EL (cell line): ENCODE data around the gene CPZ.
"Not testable (repeated sequence)": the region's sequence is repeated elsewhere in the genome, so short reads cannot be mapped to it uniquely, and the experiment has no call there.

Source experiments
- DNase-seq: peaks from one replicate; pipeline ENCODE4 v3.0.0-alpha.2; 2016

Gene CPZ

DNA sequence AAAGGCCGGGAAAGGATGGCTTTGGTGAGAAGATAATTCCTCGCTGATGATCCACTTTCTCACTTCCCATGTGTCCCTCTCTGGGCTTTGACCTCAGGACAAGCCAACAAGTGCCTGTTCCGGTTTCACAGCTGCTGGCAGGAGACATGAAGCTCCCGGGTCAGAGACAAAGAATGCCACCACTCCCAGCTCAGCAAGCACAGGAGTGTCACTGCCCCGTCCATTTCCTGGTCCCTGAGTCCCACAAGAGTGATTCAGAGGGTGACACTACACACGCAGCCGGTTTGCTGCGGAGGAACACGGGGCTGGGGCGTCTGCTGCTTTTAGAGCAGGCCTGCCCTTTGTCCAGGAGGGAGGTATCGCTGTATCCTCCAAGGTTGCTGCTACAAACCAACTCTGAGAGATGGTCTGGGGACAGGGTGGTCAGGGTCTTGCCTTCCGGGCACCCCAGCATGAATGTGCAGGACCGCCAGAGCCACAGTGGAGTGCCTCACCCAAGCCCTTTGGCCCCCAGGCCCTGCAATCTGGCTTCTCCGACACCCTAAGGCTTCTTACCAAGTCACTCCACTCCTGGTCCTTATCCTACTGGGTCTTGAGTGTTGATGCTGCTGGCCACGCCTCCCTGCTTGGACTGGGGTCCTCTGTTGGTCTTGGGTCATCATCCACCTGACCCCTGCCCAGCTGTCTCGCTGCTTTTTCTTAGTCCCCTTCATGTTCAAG is 49.5 kb downstream of the CPZ start:
- no peak for DNase-seq

- no peak for DNase-seq
Measured at GRCh38 chr4:8642651-8643321, 50.2 kb downstream of the CPZ start.

DNA sequence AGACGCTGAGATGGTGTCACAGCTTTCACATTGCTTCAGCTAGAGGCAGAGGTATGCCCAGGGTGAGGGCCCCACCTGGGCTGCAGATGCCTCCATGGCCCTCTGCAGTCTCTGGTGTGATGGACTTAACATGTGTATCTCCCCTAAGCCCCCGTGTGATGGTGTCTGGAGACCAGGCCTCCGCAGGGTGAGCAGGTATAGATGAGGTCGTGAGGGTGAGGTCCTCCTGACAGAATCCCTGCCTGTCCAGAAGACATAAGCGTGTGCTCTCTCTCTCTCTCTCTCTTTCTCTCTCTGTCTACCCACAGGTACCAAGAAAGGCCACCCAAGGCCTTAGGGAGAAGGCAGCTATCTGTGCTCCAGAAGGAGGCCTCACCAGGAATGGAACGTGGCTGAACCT is 50.9 kb downstream of the CPZ start:
- DNase-seq: no peak

DNA sequence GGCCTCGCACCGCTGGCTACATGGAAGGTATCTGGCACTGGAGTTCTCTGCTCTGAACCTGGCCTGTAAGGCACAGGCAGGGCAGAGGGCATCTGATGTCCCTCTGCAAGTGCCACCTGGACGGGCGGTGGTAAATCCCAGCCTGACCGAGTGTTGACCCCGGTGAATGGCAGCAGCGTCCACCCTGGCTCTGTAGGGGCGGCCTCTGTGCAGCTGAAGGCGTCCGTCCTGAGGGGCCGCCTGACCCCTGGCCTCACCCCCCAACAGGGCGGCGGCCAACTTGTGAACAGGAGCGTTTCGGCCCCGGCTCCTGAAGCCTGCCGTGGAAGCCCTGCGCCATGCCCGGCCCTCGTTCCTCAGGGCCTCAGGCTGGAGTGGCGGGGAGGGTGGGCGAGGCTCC is 51.4 kb downstream of the CPZ start:
- no peak for DNase-seq

- no peak for DNase-seq
Measured at GRCh38 chr4:8644461-8644891, 51.9 kb downstream of the CPZ start.

DNA sequence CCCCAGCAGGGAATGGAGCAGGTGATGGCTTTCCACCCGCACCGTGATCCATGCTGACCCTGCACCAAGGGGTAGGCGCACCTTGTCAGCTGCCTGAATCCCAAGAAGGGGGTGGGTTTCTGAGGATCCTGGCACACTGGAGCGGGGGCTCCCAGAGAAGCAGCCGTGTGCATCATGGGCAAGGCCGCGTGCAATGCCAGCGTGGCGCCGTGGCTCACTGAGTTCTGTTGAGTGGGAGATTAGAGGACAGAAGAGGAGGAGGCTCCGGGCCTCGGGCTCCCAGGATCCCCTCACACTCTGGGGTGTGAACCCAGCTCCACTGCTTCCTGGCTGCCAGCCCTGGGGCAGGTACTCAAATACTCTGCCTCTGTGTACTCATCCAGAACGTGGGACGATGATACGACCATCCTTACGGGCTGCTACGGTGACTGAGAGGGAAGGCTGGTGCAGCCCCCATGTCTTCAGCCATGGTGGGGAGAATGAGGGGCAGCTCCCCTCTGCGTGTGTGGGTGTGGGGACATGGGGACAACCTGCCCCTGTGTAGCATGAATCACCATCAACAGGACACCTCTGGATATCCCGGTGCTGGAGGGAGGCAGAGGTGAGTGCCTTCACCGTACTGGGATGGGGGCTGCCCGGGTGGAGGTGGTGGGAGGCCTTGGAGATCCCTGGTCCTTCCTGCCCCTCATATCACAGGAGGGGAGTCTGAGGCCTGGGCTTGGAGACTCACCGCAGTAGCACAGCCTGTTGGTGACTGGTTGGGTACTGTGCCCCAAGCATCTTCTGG is 52.6 kb downstream of the CPZ start:
- DNase-seq: no peak

- no peak for DNase-seq
Measured at GRCh38 chr4:8645753-8646124, 53.2 kb downstream of the CPZ start.

DNA sequence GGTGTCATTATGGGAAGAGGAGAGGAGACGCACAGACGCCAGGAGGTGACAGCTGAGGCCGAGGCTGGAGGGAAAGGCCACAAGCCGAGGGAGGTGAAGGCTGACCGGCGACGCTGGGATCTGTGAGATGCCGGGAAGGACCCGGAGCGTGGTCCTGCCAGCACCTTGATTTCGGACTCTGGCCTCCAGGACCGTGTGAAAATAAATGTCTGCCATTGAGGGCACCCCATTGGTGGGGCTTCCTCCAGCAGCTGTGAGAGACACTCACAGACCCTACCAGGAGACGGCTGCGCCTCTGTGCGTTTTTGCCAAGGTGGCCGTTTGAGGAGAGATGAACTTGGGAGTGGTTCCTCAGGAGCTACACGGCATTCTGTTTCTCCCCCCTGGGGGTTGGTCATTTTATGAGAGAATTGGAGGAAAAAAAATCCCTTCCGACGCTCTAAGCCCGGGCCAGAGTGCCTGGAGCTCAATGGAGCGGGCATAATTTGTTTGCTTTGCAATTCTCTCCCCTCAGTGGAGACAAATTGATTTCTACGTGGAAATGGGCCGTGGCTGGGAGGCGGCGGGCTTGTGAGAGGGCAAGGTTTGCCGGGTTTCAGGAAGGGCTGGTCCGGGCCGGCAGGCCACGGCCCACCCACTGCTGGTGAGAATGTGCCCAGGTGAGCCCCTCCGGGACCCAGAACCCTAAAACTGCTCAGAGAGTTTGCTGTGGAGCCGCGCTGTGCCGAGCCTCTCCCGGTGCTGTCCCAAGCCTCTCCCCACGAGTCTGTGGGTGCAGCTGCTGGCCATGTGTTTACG is 53.9 kb downstream of the CPZ start:
- DNase-seq: no peak

DNA sequence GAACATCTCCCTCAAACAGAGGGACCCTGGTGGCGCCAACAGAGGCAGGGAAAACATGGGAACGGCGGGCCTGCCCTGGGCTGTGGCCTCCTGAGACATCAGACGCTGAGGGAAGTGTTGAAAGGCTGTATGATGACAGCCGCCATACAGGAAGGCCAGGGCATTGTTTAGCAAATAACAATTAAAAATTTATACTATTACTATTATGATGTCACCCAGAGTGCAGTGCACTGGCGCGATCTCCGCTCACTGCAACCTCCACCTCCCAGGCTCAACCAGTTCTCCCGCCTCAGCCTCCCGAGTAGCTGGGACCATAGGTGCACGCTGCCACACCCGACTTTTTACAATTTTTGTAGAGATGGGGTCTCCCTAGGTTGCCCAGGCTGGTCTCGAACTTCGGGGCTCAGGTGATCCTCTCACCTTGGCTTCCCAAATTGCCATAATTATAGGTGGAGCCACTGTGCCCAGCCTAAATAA is 54.6 kb downstream of the CPZ start:
- no peak for DNase-seq

DNA sequence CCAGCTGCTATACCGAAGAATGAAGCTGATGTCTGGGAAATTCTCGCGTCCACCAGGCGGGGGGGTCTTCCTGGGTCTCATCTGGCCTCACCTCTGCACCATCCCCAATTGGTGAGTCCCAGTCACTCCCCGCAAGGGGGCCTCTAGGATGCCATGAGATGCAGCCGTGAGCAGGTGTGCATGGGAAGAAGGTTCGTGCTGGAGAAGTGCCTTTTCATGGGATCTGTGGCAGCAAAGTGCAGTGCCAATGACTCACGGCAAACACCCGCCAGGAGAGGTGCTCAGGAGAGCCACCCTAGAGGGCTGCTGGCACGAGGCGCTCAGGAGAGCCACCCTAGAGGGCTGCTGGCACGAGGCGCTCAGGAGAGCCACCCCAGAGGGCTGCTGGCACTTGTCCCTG is 55.1 kb downstream of the CPZ start:
- DNase-seq: no peak

- no peak for DNase-seq
Measured at GRCh38 chr4:8648296-8648695, 55.7 kb downstream of the CPZ start.

DNA sequence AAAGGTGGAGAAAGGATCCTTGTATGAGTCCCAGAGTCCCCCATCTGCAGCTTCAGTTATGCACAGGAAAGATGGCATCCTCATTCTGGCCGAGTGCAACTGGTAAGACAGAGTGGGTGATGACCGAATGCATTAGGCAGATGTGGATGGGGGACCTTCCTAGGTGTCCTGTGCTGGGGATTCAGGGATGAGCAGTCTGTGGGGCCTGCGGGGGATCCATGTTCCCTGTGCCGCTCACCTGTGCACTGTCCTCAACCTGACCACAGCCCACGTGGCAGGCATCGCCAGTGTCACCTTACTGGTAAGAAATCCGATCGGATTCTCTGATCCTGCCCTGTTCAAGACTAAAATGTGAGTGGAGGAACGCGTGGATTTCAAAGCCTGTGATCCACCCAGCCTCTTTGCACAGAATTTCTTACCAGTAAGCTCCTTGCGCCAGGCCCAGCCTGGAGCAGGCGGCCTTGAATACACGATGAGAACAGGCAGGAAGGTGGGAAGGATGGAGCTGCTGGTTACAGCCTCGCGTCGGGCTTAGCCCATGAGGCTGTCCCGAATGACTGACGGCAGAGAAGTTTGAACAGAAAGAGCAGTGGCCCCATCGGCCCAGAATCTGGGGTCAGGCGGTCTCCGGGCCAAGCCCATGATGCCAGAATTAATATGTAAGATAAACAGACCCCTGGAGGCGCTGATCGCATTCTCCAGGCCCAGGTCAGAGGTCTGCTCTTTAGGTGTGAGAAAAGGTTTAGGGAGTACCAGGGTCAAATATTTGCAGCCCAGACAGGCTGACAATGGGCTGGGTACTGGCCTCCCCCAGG is 56.5 kb downstream of the CPZ start:
- no peak for DNase-seq

DNA sequence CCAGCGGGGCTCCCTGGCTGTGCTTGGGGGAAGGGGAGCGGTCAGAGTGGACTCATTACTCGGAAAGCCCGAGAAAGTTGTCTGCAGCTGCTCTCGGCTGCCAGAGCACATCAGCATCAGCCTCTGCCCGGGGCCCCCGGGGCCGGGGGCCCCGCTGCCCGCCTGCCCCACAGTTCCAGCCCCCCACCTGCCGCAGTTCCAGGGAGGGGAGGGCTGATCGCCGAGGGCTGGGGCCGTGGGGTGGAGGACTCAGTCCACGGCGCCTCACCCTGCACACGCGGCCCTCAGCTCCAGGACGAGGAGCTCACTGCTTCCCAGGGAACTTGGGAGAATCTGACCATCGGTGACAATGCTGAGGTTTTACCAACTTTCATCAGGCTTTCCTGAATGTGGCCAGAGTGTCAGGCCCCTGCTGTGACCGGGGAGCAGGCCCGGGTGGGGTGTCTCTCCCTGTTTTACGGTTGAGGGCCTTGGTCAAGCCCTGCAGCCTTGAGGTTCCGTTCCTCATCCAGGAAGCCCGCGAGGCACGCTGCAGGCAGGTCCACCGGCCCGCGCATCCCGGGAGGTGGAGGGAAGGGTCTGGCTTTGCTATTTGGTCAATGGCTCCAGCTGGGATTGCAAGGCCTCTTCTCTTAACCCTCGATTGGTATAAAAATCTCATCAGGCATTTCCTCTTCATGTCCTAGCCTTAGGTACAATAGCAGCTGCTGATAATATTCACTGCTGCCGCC is 57.2 kb downstream of the CPZ start:
- no peak for DNase-seq

DNA sequence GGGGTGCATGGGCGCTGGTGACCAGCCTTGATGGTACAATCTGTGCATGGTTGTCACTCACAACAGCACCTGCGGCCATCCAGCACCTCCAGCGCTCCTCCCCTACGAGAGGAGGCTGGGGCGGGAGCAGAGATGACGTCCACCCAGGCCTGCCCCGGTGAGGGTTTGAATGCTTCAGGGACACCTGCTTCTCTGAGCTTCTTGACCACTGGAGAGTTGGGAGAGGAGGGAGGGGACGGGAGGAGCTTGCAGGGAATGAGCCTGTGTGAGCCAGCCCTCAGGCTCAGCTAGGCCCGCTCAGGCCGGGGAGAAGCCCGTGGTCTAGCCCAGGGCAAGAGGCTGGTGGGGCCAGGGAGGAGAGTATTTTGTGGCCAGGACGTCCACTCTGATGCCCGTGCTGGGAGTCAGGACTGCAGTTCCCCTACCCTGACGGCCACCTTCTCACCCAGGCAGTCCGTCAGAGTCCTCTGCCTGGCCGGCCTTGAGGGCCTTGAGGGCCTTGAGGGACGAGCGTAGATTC is 59.2 kb downstream of the CPZ start:
- no peak for DNase-seq

- no peak for DNase-seq
Measured at GRCh38 chr4:8652181-8653078, 59.9 kb downstream of the CPZ start.

DNA sequence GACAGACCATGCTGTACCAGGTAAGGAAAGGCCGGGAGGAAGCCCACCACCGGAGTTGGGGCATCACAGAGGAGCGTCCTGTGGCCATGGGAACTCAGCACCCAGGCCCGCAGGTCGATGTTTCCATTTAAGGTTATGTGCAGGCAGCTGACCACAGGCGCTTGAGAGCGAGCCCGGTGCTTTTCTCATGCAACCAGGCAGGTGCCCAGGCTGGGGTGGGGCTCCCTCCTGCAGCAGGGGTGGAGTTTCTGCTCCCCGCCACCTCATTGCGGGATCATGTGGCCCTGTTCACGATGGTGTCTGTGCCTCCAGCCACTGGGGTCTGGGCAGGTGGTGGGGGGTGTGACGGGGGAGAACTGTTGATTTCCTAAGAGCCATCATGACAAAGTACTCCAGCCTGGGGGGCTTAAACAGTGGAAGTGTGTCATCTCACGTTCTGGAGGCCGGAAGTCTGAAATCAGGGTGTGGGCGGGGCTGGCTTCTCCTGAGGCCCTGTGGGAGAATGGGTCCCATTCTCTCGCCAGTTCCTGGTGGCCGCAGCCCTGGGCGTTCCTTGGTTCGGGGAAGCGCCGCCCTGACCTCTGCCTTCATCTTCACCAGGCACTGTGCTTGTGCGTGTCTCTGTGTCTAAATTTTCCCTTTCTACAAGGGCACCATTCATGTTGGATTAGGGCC is 60.9 kb downstream of the CPZ start:
- no peak for DNase-seq

- DNase-seq: not testable (repeated sequence)
Measured at GRCh38 chr4:8654139-8654538, 61.6 kb downstream of the CPZ start.

DNA sequence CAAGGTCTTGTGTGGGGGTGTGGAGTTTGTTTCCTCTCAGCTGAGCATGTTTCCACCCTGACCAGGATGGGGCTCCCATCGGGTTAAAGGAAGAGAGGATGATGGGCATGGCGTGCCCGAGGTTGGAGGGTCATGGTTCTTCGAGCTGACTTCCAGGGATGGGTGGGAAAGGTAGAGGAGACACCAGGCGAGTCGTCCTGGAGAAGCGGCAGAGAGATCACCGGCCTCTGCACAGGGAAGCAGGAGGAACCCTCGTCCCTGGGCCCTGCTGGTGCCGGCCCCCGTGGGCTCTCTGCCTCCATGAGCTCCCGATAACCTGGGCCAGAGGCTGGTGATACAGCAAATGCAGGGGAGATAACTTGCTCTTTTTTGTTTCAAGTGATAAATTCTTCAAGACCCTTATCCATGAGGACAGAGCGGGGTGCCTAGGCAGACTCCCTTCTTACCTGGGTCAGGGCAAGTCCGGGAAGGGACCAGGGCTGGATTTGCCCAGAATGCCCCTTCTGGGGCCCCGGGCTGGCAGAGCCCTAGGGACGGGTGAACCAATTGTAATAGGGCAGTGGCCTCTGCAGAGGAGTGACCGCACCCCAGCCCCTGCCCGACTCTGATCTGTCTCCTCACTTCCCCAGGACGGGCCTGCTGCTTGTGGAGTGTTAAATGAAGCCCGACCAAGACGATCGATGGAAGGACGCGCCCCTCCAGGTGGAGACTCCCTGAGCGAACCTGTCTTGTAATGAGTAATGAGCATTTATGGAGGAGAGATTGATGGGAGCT is 63.0 kb downstream of the CPZ start:
- DNase-seq: no peak

GRCh38 chr4:8656185-8656517 is 63.6 kb downstream of the CPZ start:
- DNase-seq: no peak
